GM20000 (cell line): Measurements from ENCODE around the gene DUOX1.

Experiments
- DNase-seq: peaks from one replicate; pipeline ENCODE4 v3.0.0; 2012; ENCODE audit warnings: low spot score
- CTCF ChIP-seq: IDR thresholded peaks from 2 replicates; pipeline ENCODE4 v1.5.1; 2012; ENCODE audit warnings: mild to moderate bottlenecking, control low read depth; ENCODE audit errors: extremely low read depth, missing control alignments

Gene DUOX1

GRCh38 chr15:45141386-45141785 is 11.6 kb downstream of the DUOX1 start:
- TF ChIP-seq CTCF, result no peak
- no peak for DNase-seq

- TF ChIP-seq CTCF, result no peak
- no peak for DNase-seq
Measured at GRCh38 chr15:45143056-45143455, 13.3 kb downstream of the DUOX1 start.

- TF ChIP-seq CTCF, result no peak
Measured at GRCh38 chr15:45143946-45144345, 14.2 kb downstream of the DUOX1 start.

GRCh38 chr15:45144775-45145174 is 15.0 kb downstream of the DUOX1 start:
- TF ChIP-seq CTCF, result no peak
- no peak for DNase-seq

More at GRCh38 chr15:45143946-45144345, 14.2 kb downstream of the DUOX1 start:
- no peak for DNase-seq

- no peak for DNase-seq
- TF ChIP-seq CTCF, result no peak
Measured at GRCh38 chr15:45146405-45146804, 16.6 kb downstream of the DUOX1 start.

- no peak for TF ChIP-seq CTCF
- DNase-seq, result no peak
Measured at GRCh38 chr15:45147606-45148005, 17.8 kb downstream of the DUOX1 start.

GRCh38 chr15:45148076-45149059 is 18.6 kb downstream of the DUOX1 start:
- no peak for TF ChIP-seq CTCF
- DNase-seq, result no peak
